Transverse colon (tissue), 4 donors: ENCODE results near the gene DBNDD1. TPM values are rescaled to one million over a fixed set of nuclear protein-coding genes. Genes with fewer than 3 reads are reported as not detected.

Experiments
- DNase-seq: peaks from one replicate; pipeline ENCODE4 v3.0.0-alpha.2; 2019
- H3K27ac ChIP-seq, 4 donors: fragments of 200-600 bp; sonication (generic); 2 replicates each; pipeline ENCODE4 v1.5.1; 2016 to 2018; ENCODE audit warnings: inconsistent platforms in 4 of 4
- H3K27me3 ChIP-seq: fragments of 200-600 bp; sonication (generic); 2 replicates; pipeline ENCODE4 v1.5.1; 2017; ENCODE audit warnings: inconsistent platforms
- H3K36me3 ChIP-seq, 4 donors: fragments of 200-600 bp; sonication (generic); 2 replicates each; pipeline ENCODE4 v1.5.1; 2017 to 2019; ENCODE audit warnings: inconsistent platforms in 4 of 4
- H3K4me1 ChIP-seq, 4 donors: fragments of 200-600 bp; sonication (generic); 2 replicates each; pipeline ENCODE4 v1.5.1; 2017 to 2020; ENCODE audit warnings: inconsistent platforms in 4 of 4
- H3K4me3 ChIP-seq, 4 donors: fragments of 200-600 bp; sonication (generic); 1 replicate in 1 of 4; 2 replicates in 3 of 4; pipeline versions ENCODE4 v1.5.1 to v1.6.1; 2017 to 2019; ENCODE audit warnings: inconsistent platforms in 4 of 4
- H3K9me3 ChIP-seq, 2 donors: fragments of 200-600 bp; sonication (generic); 2 replicates each; pipeline ENCODE4 v1.5.1; 2017 to 2019; ENCODE audit warnings: inconsistent platforms in 2 of 2
- CTCF ChIP-seq, 5 experiments: fragments of 200-600 bp in 3 of 5; fragments of 450-650 bp in 2 of 5; sonication (generic) in 3 of 5; IDR thresholded peaks; 1 replicate in 2 of 5; 2 replicates in 3 of 5; pipeline ENCODE4 v1.5.1; 2016 to 2017; ENCODE audit warnings: antibody characterized with exemption in 5 of 5, inconsistent platforms in 3 of 5, mild to moderate bottlenecking in 2 of 5, moderate library complexity in 1 of 5
- EP300 ChIP-seq: sonication (generic); formaldehyde crosslinking; IDR thresholded peaks from one replicate; pipeline ENCODE4 v1.6.1; 2017; ENCODE audit warnings: antibody characterized with exemption, low read depth
- POLR2A ChIP-seq: fragments of 450-650 bp; IDR thresholded peaks from one replicate; pipeline ENCODE4 v1.6.1; 2016; ENCODE audit warnings: antibody characterized with exemption, mild to moderate bottlenecking, moderate library complexity
- POLR2AphosphoS5 ChIP-seq, 3 donors: sonication (generic); formaldehyde crosslinking; IDR thresholded peaks; one replicate each; pipeline ENCODE4 v1.6.1; 2016; ENCODE audit warnings: antibody characterized with exemption in 3 of 3
- WGBS, 2 donors: methylation state at CpG; one replicate each; pipeline ENCODE4 v1.1.5; 2018; ENCODE audit warnings: low coverage in 1 of 2; 5-methylcytosine and 5-hydroxymethylcytosine counted together
- in situ Hi-C, 4 donors: fragments of 200-750 bp; cut with MboI; loops; one replicate each; pipeline versions ENCODE4 v1.15.0 to v1.15.1; 2017; ENCODE audit warnings: low sequenced_read_pairs in 3 of 4, low pct_ligation_motif_present in 1 of 4, low pct_unique_long_range_greater_than_20kb in 1 of 4
- intact Hi-C: fragments of 100-400 bp; cut with DNase I; formaldehyde crosslinking; loops from one replicate; pipeline ENCODE4 v1.15.1; 2023; ENCODE audit warnings: low total_unique reads
- total RNA-seq, 4 donors: library from RNA; depleted of rRNA; stranded (reverse); fragments of >200 nt; gene quantifications; one replicate each; pipeline ENCODE4 v1.1.0, GENCODE V29; 2016

DBNDD1 gene
- total RNA-seq, 4 donors from 2014 or later = 6.8 to 33.7 (median 14.2) TPM

GRCh38 chr16:90007015-90007414 is 12.2 kb downstream of the DBNDD1 start:
- in situ Hi-C loops = no loop called here

GRCh38 chr16:90005956-90006663 is 13.1 kb downstream of the DBNDD1 start:
- WGBS, 2 donors = 92% methylated on average over 28 of the region's 37 CpGs; no CpG with 5 or more reads in 1 of the 2 donors
- Histone ChIP-seq H3K27ac (no peak overlapping the region), H3K4me1 (no peaks in the 10 kb centered on the region), H3K9me3 (no peaks in the 10 kb centered on the region), H3K4me3 (no peak overlapping the region), H3K36me3 (no peaks in the 10 kb centered on the region), H3K27me3 (no peaks in the 10 kb centered on the region)
- in situ Hi-C loops = no loop called here
- TF ChIP-seq POLR2A (no peak), POLR2AphosphoS5 (IDR thresholded peaks at IDR 0.05) (no peak), CTCF (IDR thresholded peaks at IDR 0.05) (no peak), EP300 (no peak)
- no peak for DNase-seq
- intact Hi-C loops = no loop called here

More at GRCh38 chr16:90007015-90007414, 12.2 kb downstream of the DBNDD1 start:
- H3K27ac ChIP-seq = no peak overlapping the region
- no peaks in the 10 kb centered on the region for H3K9me3 ChIP-seq
- 83% methylated on average over 7 of the region's 7 CpGs; no CpG with 5 or more reads in 1 of the 2 donors for WGBS, 2 donors
- H3K4me1 ChIP-seq = no peaks in the 10 kb centered on the region
- no peak for DNase-seq
- no peak overlapping the region for H3K4me3 ChIP-seq
- intact Hi-C loops = no loop called here
- H3K36me3 ChIP-seq = no peaks in the 10 kb centered on the region
- TF ChIP-seq EP300 = no peak
- no peak for TF ChIP-seq POLR2AphosphoS5 (IDR thresholded peaks at IDR 0.05)
- TF ChIP-seq POLR2A = no peak
- TF ChIP-seq CTCF (IDR thresholded peaks at IDR 0.05) = no peak
- H3K27me3 ChIP-seq = no peaks in the 10 kb centered on the region

- TF ChIP-seq CTCF (IDR thresholded peaks at IDR 0.05) = no peak
- TF ChIP-seq EP300 = no peak
- TF ChIP-seq POLR2AphosphoS5 (IDR thresholded peaks at IDR 0.05) = no peak
- TF ChIP-seq POLR2A = no peak
- in situ Hi-C loops (no loop called here), intact Hi-C loops (no loop called here)
- 77 to 87% methylated on average over 4 to 11 of the region's 11 CpGs for WGBS, 2 donors
- Histone ChIP-seq H3K36me3 (no peaks in the 10 kb centered on the region), H3K27ac (no peak overlapping the region), H3K4me3 (no peak overlapping the region), H3K9me3 (no peaks in the 10 kb centered on the region), H3K27me3 (no peaks in the 10 kb centered on the region), H3K4me1 (no peaks in the 10 kb centered on the region)
- no peak for DNase-seq
Measured at GRCh38 chr16:90004577-90004976, 14.7 kb downstream of the DBNDD1 start.

- Histone ChIP-seq H3K27me3 (no peaks in the 10 kb centered on the region), H3K9me3 (no peaks in the 10 kb centered on the region), H3K36me3 (no peaks in the 10 kb centered on the region), H3K4me3 (no peak overlapping the region), H3K27ac (no peak overlapping the region), H3K4me1 (no peaks in the 10 kb centered on the region)
- in situ Hi-C loops (no loop called here), intact Hi-C loops (no loop called here)
- no peak for TF ChIP-seq POLR2AphosphoS5 (IDR thresholded peaks at IDR 0.05)
- TF ChIP-seq POLR2A = no peak
- TF ChIP-seq EP300 = no peak
- no peak for TF ChIP-seq CTCF (IDR thresholded peaks at IDR 0.05)
- WGBS, 2 donors = 71% methylated on average over 5 of the region's 7 CpGs; no CpG with 5 or more reads in 1 of the 2 donors
- DNase-seq = no peak
Measured at GRCh38 chr16:90002759-90003158, 16.5 kb downstream of the DBNDD1 start.
